OCI-LY1 (cell line): ENCODE measurements around the gene GCNA.

ENCODE experiments used
- H2AFZ ChIP-seq: fragments of 200-600 bp; sonication (generic), shearing (Covaris generic); 2 replicates; pipeline ENCODE4 v1.6.0; 2014; ENCODE audit warnings: antibody characterized with exemption, mild to moderate bottlenecking, low read length
- H3F3A ChIP-seq: fragments of 200-600 bp; sonication (generic), shearing (Covaris generic); 2 replicates; pipeline ENCODE4 v1.6.0; 2014; ENCODE audit warnings: mild to moderate bottlenecking, antibody characterized with exemption, low read length, moderate library complexity; ENCODE audit not compliant: insufficient read depth
- H3K27ac ChIP-seq: fragments of 200-600 bp; sonication (generic); 2 replicates; pipeline ENCODE4 v1.5.1; 2014; ENCODE audit warnings: low read length, mixed run types, mild to moderate bottlenecking, low read depth; ENCODE audit not compliant: poor library complexity, severe bottlenecking
- H3K27me3 ChIP-seq: fragments of 200-600 bp; sonication (generic); 2 replicates; pipeline ENCODE4 v1.6.0; 2014; ENCODE audit warnings: antibody characterized with exemption, mild to moderate bottlenecking, low read length, moderate library complexity; ENCODE audit not compliant: insufficient read depth
- H3K36me3 ChIP-seq: fragments of 200-600 bp; sonication (generic); 2 replicates; pipeline ENCODE4 v1.6.1; 2014; ENCODE audit warnings: mild to moderate bottlenecking, antibody characterized with exemption, low read length, moderate library complexity, mixed read lengths; ENCODE audit not compliant: insufficient read depth
- H3K4me1 ChIP-seq: fragments of 200-600 bp; sonication (generic); 2 replicates; pipeline ENCODE4 v1.5.1; 2014; ENCODE audit warnings: mild to moderate bottlenecking, low read length, moderate library complexity; ENCODE audit not compliant: insufficient read depth, severe bottlenecking
- H3K4me2 ChIP-seq: fragments of 200-600 bp; sonication (generic), shearing (Covaris generic); 2 replicates; pipeline ENCODE4 v1.6.1; 2014; ENCODE audit warnings: low read length
- H3K4me3 ChIP-seq: fragments of 200-600 bp; sonication (generic); 2 replicates; pipeline ENCODE4 v1.5.1; 2014; ENCODE audit warnings: low read length, low read depth, mild to moderate bottlenecking, mixed read lengths; ENCODE audit not compliant: poor library complexity, severe bottlenecking
- H3K79me2 ChIP-seq: fragments of 200-600 bp; shearing (Covaris generic); 2 replicates; pipeline ENCODE4 v1.6.1; 2016; ENCODE audit warnings: mixed run types, low read length, mixed read lengths; ENCODE audit not compliant: insufficient read depth
- H3K9ac ChIP-seq: fragments of 200-600 bp; sonication (generic), shearing (Covaris generic); 2 replicates; pipeline ENCODE4 v1.6.1; 2014; ENCODE audit warnings: mild to moderate bottlenecking, low read length, mixed read lengths
- H3K9me2 ChIP-seq: fragments of 200-600 bp; sonication (generic), shearing (Covaris generic); 2 replicates; pipeline ENCODE4 v1.6.1; 2014; ENCODE audit warnings: low read depth, mild to moderate bottlenecking, low read length, mixed read lengths
- H3K9me3 ChIP-seq: fragments of 200-600 bp; shearing (Covaris generic); 2 replicates; pipeline ENCODE4 v1.6.1; 2014; ENCODE audit warnings: low read length, mixed read lengths
- H4K20me1 ChIP-seq: fragments of 200-600 bp; sonication (generic), shearing (Covaris generic); 2 replicates; pipeline ENCODE4 v1.6.0; 2016; ENCODE audit warnings: mild to moderate bottlenecking, low read length; ENCODE audit not compliant: insufficient read depth
- CTCF ChIP-seq: fragments of 200-600 bp; sonication (generic), shearing (Covaris generic); IDR thresholded peaks from 2 replicates; pipeline ENCODE4 v1.5.1; 2017; ENCODE audit warnings: mild to moderate bottlenecking, antibody characterized with exemption, low read length, moderate library complexity, mixed read lengths
- EZH2 ChIP-seq: fragments of 200-600 bp; sonication (generic), shearing (Covaris generic); IDR thresholded peaks from 2 replicates; pipeline ENCODE4 v1.8.0; 2017; ENCODE audit warnings: borderline replicate concordance, mixed run types, mild to moderate bottlenecking, antibody characterized with exemption, low read length, moderate library complexity, mixed read lengths

The GCNA gene

GRCh38 chrX:71578253-71579135 is at the start of gene GCNA:
Gene GCNA, plus strand, starts transcription at chrX:71578437. Its CDS starts 2,385 bp downstream, at chrX:71580822.
- Histone ChIP-seq H3K4me1 (no peaks in the 10 kb centered on the region), H3K27ac (no peak within 1 kb of the TSS), H4K20me1 (no peaks in the 10 kb centered on the region), H3K36me3 (peaks cover 36% of the 10 kb centered on the region), H3F3A (no peaks in the 10 kb centered on the region), H3K9ac (no peak within 1 kb of the TSS), H3K4me2 (no peak within 1 kb of the TSS), H3K27me3 (no peaks in the 10 kb centered on the region), H3K79me2 (no peaks in the 10 kb centered on the region), H2AFZ (no peak within 1 kb of the TSS), H3K9me2 (no peaks in the 10 kb centered on the region), H3K4me3 (no peak within 1 kb of the TSS), H3K9me3 (no peaks in the 10 kb centered on the region)
- no peak for TF ChIP-seq CTCF
- TF ChIP-seq EZH2 = no peak

GRCh38 chrX:71532078-71532752 is 46.0 kb upstream of the GCNA start:
- 0 out of 2 replicates have a peak overlapping the region, but pooled peaks have one; percentile 56 for H2AFZ ChIP-seq
- H3F3A ChIP-seq = no peaks in the 10 kb centered on the region
- no peaks in the 10 kb centered on the region for H3K9me3 ChIP-seq
- peak overlapping the region; percentile 76 for H3K9ac ChIP-seq
- H3K4me1 ChIP-seq = peaks cover 31% of the 10 kb centered on the region
- H3K27ac ChIP-seq = peak overlapping the region; percentile 64
- H3K79me2 ChIP-seq = peaks cover 43% of the 10 kb centered on the region
- no peaks in the 10 kb centered on the region for H3K27me3 ChIP-seq
- peaks cover 27% of the 10 kb centered on the region for H3K36me3 ChIP-seq
- TF ChIP-seq CTCF (no peak), EZH2 (no peak)
- no peaks in the 10 kb centered on the region for H4K20me1 ChIP-seq
- H3K4me3 ChIP-seq = peak overlapping the region; percentile 98
- H3K9me2 ChIP-seq = no peaks in the 10 kb centered on the region
- H3K4me2 ChIP-seq = peak overlapping the region; percentile 79

GRCh38 chrX:71532753-71533425 is 45.3 kb upstream of the GCNA start, which contains the start of gene OGT:
Gene OGT, plus strand, starts transcription at chrX:71533104. Its CDS starts 196 bp downstream, at chrX:71533300.
- Histone ChIP-seq H3K27me3 (no peaks in the 10 kb centered on the region), H3K79me2 (peaks cover 50% of the 10 kb centered on the region)
- TF ChIP-seq CTCF (no peak), EZH2 (no peak)

More at GRCh38 chrX:71532753-71533425, 45.3 kb upstream of the GCNA start, which contains the start of gene OGT:
- H3K27ac ChIP-seq = peak within 1 kb of the TSS; percentile 85
- 0 out of 2 replicates have a peak within 1 kb of the TSS, but pooled peaks have one; percentile 56 for H2AFZ ChIP-seq
- peak within 1 kb of the TSS; percentile 100 for H3K9ac ChIP-seq
- peaks cover 31% of the 10 kb centered on the region for H3K4me1 ChIP-seq
- H3F3A ChIP-seq = no peaks in the 10 kb centered on the region
- no peaks in the 10 kb centered on the region for H4K20me1 ChIP-seq
- H3K36me3 ChIP-seq = peaks cover 32% of the 10 kb centered on the region
- peak within 1 kb of the TSS; percentile 98 for H3K4me3 ChIP-seq
- H3K9me2 ChIP-seq = no peaks in the 10 kb centered on the region
- H3K4me2 ChIP-seq = peak within 1 kb of the TSS; percentile 91
- H3K9me3 ChIP-seq = no peaks in the 10 kb centered on the region
